K562 (cell line): ENCODE data around the gene CHD6. TPM values are rescaled to one million over a fixed set of nuclear protein-coding genes. Genes with fewer than 3 reads are reported as not detected.

Experiments used
- ATAC-seq: fragments of 200-7000 bp; cut with Tn5 transposase; 3 replicates; pipeline ENCODE4 v1.9.1; 2020; ENCODE audit warnings: moderate library complexity
- BruUV-seq: library from RNA; stranded (reverse); fragments of 400-500 nt; replicated peaks from 2 replicates; lab custom pipeline; 2021; lab: Mats Ljungman, UMichigan
- CTCF ChIA-PET: fragments of 300-600 bp; formaldehyde crosslinking; extraction: SDS; loops from one replicate; lab custom pipeline; 2021; ENCODE audit warnings: low intra/inter-chr PET ratio; lab: Yijun Ruan, JAX
- POLR2A ChIA-PET: fragments of 300-600, 350-650 bp; sonication (Branson Sonifier 250); formaldehyde crosslinking; extraction: SDS; loops from one replicate; lab custom pipeline; 2021; ENCODE audit warnings: antibody characterized with exemption, inconsistent platforms; lab: Yijun Ruan, JAX
- DNase-seq, 4 experiments: peaks; one replicate each; pipeline versions ENCODE4 v3.0.0 to v3.0.0-alpha.2; 2011 to 2018; ENCODE audit warnings: low spot score in 3 of 4, mixed read lengths in 3 of 4; ENCODE audit errors: extremely low read depth in 1 of 4
- FAIRE-seq: peaks from 2 replicates; lab custom pipeline; 2011; peaks lifted over from hg19 to GRCh38; lab: Jason Lieb, UNC
- H2AFZ ChIP-seq: 2 replicates; pipeline ENCODE4 v1.6.0; 2011; ENCODE audit warnings: low read depth, low read length, control low read depth, inconsistent platforms
- H3K27ac ChIP-seq: fragments of 200-600 bp; 3 replicates; pipeline ENCODE4 v1.8.0; 2011; ENCODE audit warnings: low read depth, mild to moderate bottlenecking, control low read depth, inconsistent platforms, low read length, moderate library complexity, mixed read lengths; ENCODE audit errors: extremely low read depth
- H3K27me3 ChIP-seq, 2 experiments: fragments of 300-600 bp in 1 of 2; 2 replicates in 1 of 2; 3 replicates in 1 of 2; pipeline versions ENCODE4 v1.6.0 to v1.8.0; 2011; ENCODE audit warnings: inconsistent platforms in 2 of 2, low read length in 2 of 2, mild to moderate bottlenecking in 1 of 2, mixed read lengths in 1 of 2, moderate library complexity in 1 of 2; ENCODE audit not compliant: control insufficient read depth in 2 of 2, insufficient read depth in 2 of 2
- H3K36me3 ChIP-seq: fragments of 300-600 bp; 3 replicates; pipeline ENCODE4 v1.8.0; 2011; ENCODE audit warnings: mild to moderate bottlenecking, low read length, inconsistent platforms; ENCODE audit not compliant: control insufficient read depth, insufficient read depth
- H3K4me1 ChIP-seq, 2 experiments: fragments of 200-600 bp in 1 of 2; replicated peaks in 1 of 2; 2 replicates in 1 of 2; 3 replicates in 1 of 2; pipeline versions ENCODE4 v1.5.1 to v1.8.0; 2011; ENCODE audit warnings: inconsistent platforms in 2 of 2, low read length in 2 of 2, mild to moderate bottlenecking in 1 of 2, mixed read lengths in 1 of 2, moderate library complexity in 1 of 2; ENCODE audit not compliant: control insufficient read depth in 2 of 2, insufficient read depth in 2 of 2
- H3K4me2 ChIP-seq: 2 replicates; pipeline ENCODE4 v1.6.1; 2011; ENCODE audit warnings: low read length, control low read depth, inconsistent platforms, mixed read lengths; ENCODE audit not compliant: insufficient read depth
- H3K4me3 ChIP-seq: fragments of 200-600 bp; sonication (generic), shearing (Covaris generic); 2 replicates; pipeline ENCODE4 v1.5.1; 2016; ENCODE audit warnings: control low read depth, inconsistent platforms
- H3K79me2 ChIP-seq: fragments of 200-600 bp; 3 replicates; pipeline ENCODE4 v1.8.0; 2011; ENCODE audit warnings: low read length, inconsistent platforms; ENCODE audit not compliant: control insufficient read depth, insufficient read depth
- H3K9ac ChIP-seq, 2 experiments: 2 replicates each; pipeline versions ENCODE4 v1.6.0 to v1.6.1; 2011; ENCODE audit warnings: low read depth in 2 of 2, low read length in 2 of 2, control low read depth in 1 of 2, inconsistent platforms in 1 of 2, mild to moderate bottlenecking in 1 of 2, mixed read lengths in 1 of 2; ENCODE audit not compliant: insufficient read depth in 1 of 2
- H3K9me1 ChIP-seq: one replicate; pipeline ENCODE4 v1.6.0; 2011; ENCODE audit warnings: inconsistent platforms, mild to moderate bottlenecking, low read length, moderate library complexity; ENCODE audit not compliant: control insufficient read depth, insufficient read depth
- H3K9me3 ChIP-seq: replicated peaks from 2 replicates; pipeline ENCODE4 v1.5.1; 2011; ENCODE audit warnings: low read depth, low read length, inconsistent platforms; ENCODE audit not compliant: control insufficient read depth, insufficient read depth
- H4K20me1 ChIP-seq: replicated peaks from 2 replicates; pipeline ENCODE4 v1.6.1; 2011; ENCODE audit warnings: low read length, inconsistent platforms, mixed read lengths; ENCODE audit not compliant: control insufficient read depth, insufficient read depth
- TEAD4 ChIP-seq, 2 experiments: sonication (generic) in 1 of 2; formaldehyde crosslinking in 1 of 2; IDR thresholded peaks; 2 replicates each; pipeline versions ENCODE4 v1.6.1 to v1.8.0; 2012 to 2022; ENCODE audit warnings: borderline replicate concordance in 1 of 2, inconsistent platforms in 1 of 2, low read length in 1 of 2, mild to moderate bottlenecking in 1 of 2, missing genetic modification reagents in 1 of 2
- YY1 ChIP-seq, 3 experiments: IDR thresholded peaks; 2 replicates each; pipeline ENCODE4 v1.6.1; 2011; ENCODE audit warnings: low read length in 2 of 3, mild to moderate bottlenecking in 2 of 3, moderate library complexity in 2 of 3, borderline replicate concordance in 1 of 3, control low read depth in 1 of 3, low read depth in 1 of 3; ENCODE audit not compliant: insufficient read depth in 3 of 3, insufficient replicate concordance in 2 of 3, control insufficient read depth in 1 of 3, insufficient read length in 1 of 3; ENCODE audit errors: extremely low read depth in 1 of 3
- WGBS: fragments of 100-300 bp; shearing (Covaris generic); methylation state at CpG from one replicate; pipeline ENCODE4 v1.1.6; 2016; ENCODE audit warnings: low coverage, mixed read lengths; ENCODE audit not compliant: insufficient coverage; ENCODE audit errors: missing lambda C conversion rate; 5-methylcytosine and 5-hydroxymethylcytosine counted together
- in situ Hi-C: fragments of 300-500 bp; cut with MboI; formaldehyde crosslinking; loops from 4 replicates; pipeline ENCODE4 v1.15.0; 2018; ENCODE audit warnings: inconsistent platforms, mixed read lengths
- intact Hi-C: fragments of 100-400 bp; cut with micrococcal nuclease; formaldehyde crosslinking; loops from 2 replicates; pipeline ENCODE4 v1.14.2; 2022
- polyA plus RNA-seq, 8 experiments: library from polyadenylated mRNA; depleted of rRNA in 4 of 8; stranded (reverse) in 5 of 8; unstranded in 3 of 8; fragments of >200 nt; fragmentation: Nextera tagmentation in 2 of 8; fragmentation: Illumina TruSeq in 1 of 8; extraction: Ambion mirVana in 2 of 8; extraction: Trizol in 1 of 8; gene quantifications; 2 replicates each; pipeline versions ENCODE4 v1.2.1 to v1.2.3, GENCODE V29; 2011 to 2014; ENCODE audit warnings: inconsistent platforms in 1 of 8, missing spikeins in 1 of 8
- total RNA-seq, 7 experiments: library from RNA; depleted of rRNA in 6 of 7; stranded (reverse); fragments of >200 nt in 6 of 7; fragmentation: Illumina TruSeq in 2 of 7; extraction: Trizol in 2 of 7; gene quantifications; 2 replicates each; pipeline versions ENCODE4 v1.2.1 to v1.2.3, GENCODE V29; 2011 to 2021; ENCODE audit warnings: low replicate concordance in 1 of 7

Gene CHD6
- total and polyA plus RNA-seq, 9 of the 15 experiments (the other 6 are each of a cell fraction or from before 2014, with no cell fraction given): 3.9 to 24.2 (median 12.8) TPM

DNA sequence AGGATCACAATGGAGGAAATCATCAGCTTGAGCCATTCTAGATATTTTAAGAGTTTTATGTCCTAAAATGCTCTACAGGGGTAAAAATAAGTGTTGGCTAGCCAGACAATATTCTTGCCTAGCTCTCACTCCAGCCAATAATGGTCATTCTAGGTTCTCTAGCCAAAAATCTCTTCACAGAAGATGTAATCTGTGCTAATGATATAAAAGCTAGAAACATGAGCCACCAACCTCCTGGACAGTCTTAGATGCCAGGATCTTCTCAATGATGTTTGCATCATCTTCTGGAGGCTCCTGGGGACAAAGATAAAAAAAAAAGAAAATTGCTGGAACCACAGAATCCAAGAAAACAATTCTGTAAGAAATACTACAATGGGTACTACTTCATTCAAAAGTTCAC lies 119.1 kb downstream of the CHD6 start (continued):
- TF ChIP-seq YY1 (IDR thresholded peaks at IDR 0.05; ENCODE audit: borderline replicate concordance in 1 of 3, control insufficient read depth in 1 of 3, extremely low read depth in 1 of 3, insufficient read depth in 3 of 3, insufficient read length in 1 of 3, insufficient replicate concordance in 2 of 3, low read depth in 1 of 3, low read length in 2 of 3): no peak

DNA sequence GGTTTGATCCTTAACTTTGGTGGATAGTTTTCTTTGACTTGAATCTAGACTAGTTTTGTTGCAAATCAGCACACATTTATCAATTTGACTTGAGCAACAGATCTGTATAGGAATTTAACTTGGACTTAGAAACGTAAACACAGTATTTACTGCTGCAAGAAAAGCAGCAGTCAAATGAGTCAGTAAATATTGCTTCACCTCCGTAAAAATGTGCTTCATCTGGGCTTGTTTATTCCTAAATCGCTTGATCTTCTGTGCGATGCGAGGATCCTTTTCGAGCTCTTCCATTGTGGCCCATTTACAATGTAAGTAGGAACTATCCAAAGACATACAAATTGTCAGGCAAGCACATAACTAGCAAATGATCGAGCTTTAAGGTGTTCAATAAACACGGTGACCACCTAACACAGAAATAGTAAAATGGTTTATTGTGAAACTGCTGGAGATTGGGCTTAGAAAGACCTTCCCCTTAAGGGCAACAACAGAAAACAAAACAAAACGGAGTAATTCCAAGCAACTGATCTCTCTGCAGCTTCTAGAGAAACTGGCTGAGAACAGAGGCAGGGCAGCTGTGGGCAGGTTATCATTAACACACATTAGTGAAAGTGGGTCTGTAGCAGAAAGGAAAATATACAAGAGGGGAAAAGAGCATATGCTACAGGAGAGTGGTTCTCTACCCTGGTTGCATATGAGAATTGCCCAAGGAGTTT lies 120.8 kb downstream of the CHD6 start:
- Histone ChIP-seq H3K27me3 (no peaks in the 10 kb centered on the region), H3K4me1 (no peaks in the 10 kb centered on the region), H3K9me1 (no peaks in the 10 kb centered on the region), H3K36me3 (peaks cover 21% of the 10 kb centered on the region; the same call in 2 of the 3 replicates), H3K4me2 (no peak overlapping the region), H2AFZ (no peak overlapping the region), H4K20me1 (no peaks in the 10 kb centered on the region), H3K4me3 (no peak overlapping the region), H3K79me2 (no peaks in the 10 kb centered on the region), H3K9me3 (no peaks in the 10 kb centered on the region), H3K27ac (no peak overlapping the region), H3K9ac (no peak overlapping the region)
- POLR2A ChIA-PET: no interaction called here
- TF ChIP-seq TEAD4 (IDR thresholded peaks at IDR 0.05; ENCODE audit: low read length): no peak
- no peak for TF ChIP-seq TEAD4 (CRISPR knock-in tag; IDR thresholded peaks at IDR 0.05; ENCODE audit: borderline replicate concordance)
- no peak for ATAC-seq
- CTCF ChIA-PET: no interaction called here
- FAIRE-seq: no peak
- no TSS peak for BruUV-seq
- in situ Hi-C loops (no loop called here), intact Hi-C loops (no loop called here)
- no peak for DNase-seq
- WGBS: 88% methylated on average over 9 of the region's 9 CpGs
